Stimulated activated CD8-positive, alpha-beta memory T cell treated with anti-CD3 and anti-CD28 coated beads, Interleukin-7, amount 100 ng/mL, for 1 hour (primary cell): ENCODE results near the gene TGM3.

ENCODE experiments used
- DNase-seq, 2 donors: peaks; one replicate each; pipeline ENCODE4 v3.0.0-alpha.2; 2020; ENCODE audit warnings: low read depth in 2 of 2

The TGM3 gene

DNA sequence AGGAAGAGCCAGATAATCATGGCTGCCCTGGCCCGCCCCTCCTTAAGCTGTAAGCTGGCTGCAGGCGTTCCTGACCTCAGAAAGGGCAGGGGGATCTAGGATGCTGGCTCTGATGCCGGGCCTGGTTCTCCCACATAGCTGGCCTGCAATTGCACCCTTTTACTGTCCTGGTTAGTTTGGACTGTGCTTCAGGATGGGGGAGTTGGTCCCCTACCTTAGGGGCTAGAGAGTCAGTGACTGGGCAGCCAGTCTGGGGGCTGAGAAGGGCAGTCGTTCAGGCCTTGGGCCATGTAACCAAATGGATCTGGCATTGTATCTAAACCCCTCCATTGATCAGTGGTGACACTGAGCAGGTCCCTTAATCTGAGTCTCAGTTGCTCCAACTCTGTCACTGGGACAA is 40.7 kb downstream of the TGM3 start:
- DNase-seq = no peak

DNA sequence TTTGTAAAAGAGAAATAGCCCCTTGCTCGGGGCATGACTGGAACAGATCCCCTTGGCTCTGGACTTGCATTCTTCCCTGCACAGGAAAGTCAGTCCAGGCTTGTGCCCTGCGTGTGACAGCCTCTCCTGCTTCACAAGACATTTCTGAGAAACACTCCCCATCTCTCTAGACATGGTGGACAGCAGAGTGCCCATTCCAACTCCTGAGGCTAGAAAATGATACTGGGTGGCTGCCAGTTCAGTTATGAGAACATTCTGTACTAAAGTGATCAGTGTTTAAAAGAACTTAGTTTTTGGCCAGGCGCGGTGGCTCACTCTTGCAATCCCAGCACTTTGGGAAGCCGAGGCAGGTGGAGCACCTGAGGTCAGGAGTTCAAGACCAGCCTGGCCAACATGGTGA is 41.3 kb downstream of the TGM3 start:
- DNase-seq = no peak

DNA sequence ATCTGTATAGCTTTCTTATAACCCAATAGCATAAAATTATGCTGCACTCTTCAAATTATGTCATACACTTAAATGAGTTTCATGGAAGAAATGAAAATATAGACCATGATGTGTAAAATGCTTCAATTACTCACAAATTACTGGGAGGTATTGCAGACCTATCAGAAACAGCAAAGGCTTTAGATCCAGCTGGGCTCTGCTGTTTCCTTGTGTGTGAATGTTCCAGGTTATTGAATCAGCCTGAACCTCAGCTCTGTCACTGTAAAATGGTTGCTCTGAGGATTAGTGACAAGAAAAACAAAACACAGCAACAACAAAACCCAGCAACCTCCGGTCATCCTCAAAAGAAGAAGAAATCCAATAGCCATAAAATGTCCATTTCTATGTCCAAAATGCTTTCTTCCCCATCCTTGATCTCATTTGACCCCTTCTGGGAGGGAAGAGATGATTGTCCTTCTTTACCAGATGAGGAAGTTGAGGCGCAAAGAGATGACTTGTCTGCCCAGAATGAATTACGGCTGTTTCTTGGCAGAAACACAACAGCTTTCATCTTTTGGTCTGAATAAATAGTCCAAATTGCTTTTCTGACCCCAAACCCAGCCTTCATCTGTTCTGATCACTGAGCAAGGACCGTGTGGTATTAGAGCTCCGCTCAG is 42.7 kb downstream of the TGM3 start:
- DNase-seq = no peak

DNA sequence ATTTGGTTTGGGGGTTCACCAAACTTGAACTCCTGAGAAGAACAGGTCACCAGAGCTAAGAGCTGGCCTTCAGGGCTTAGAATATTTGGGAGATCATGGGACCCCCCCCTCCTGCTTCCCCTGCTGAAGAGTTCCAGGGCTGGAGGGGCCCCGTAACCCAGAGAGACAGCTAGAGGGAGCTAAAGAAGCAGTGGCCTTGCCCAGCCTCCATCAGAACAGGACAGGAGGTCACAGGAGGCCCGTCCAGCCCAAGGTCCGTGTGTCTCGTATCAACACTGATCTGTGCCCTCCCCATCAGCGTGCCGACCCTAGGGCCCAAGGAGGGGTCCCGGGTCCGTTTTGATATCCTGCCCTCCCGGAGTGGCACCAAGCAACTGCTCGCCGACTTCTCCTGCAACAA is 44.3 kb downstream of the TGM3 start:
- no peak for DNase-seq

DNA sequence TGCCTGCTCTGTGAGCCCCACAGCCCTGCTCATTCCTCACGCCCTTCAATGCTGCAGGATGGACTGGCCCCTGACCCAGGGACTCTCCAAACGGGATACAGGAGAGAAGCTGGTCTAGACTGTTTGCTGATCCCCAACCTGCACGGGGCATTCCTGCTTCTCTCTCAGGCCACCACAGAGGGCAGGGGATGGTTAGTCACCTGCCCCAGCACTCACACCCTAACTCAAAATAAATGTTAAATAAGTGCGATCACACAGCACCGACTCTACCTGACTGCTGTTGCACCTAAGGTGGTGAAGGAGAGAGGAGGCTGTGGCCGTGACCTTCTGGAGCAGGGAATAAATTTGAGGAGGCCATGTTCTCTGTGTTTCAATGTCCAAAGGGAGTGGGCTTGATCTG is 45.0 kb downstream of the TGM3 start:
- DNase-seq = no peak

DNA sequence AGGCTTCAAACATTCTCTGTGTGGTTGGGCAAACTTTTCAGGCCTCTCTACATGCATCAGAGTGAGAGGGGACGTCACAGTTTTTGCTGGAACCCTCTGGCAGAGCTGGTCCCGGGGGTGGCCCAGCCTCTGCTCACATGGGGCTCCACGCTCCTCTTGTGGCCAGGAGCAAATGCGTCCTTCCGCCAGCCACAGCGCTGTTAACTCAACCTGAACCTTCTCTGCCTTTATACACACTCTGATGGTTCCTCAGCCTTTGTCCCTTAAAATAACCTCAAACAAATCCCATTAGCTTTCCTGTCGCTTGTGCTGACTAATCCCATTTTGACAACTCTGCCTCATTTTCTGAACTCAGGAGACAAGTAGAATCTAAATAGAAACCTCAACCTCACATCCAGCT is 45.5 kb downstream of the TGM3 start:
- no peak for DNase-seq

DNA sequence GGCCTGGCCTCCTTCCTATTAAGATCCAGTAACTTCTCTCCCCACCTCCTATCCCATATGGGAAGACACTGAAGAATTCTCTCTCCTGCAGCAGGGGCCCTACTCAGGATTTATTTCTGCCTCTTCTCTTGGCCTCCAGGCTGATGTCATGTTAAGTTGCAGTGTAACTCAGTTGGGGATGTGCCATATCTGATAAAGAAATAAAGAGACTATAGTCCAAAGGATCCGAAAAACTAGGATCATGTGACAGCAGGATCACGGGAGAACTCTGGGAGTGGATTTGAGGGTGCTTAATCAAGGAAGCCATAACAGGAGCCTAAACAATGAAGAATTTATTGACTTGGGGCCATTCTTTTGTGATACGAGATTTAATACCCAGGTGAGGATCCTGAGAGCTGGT is 46.4 kb downstream of the TGM3 start:
- DNase-seq = no peak

DNA sequence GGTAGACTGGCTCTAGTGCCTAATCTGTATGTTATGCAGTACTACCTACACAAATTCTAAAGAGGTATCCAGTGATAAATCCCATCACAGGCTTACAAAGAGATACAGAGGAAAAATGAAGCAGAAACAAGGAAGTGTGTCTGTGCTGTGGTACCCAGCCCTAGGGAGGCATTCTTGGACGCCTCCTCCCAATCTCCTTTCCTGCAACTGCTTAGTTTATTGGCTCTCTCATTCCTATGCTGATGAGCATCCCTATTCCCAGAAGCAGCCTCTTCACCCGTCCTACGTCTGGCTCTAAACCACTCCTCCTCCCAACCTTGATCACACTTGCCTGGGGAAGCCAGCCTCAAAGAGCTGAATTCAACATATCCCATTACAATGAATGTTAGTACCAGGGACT is 50.4 kb downstream of the TGM3 start:
- no peak for DNase-seq

DNA sequence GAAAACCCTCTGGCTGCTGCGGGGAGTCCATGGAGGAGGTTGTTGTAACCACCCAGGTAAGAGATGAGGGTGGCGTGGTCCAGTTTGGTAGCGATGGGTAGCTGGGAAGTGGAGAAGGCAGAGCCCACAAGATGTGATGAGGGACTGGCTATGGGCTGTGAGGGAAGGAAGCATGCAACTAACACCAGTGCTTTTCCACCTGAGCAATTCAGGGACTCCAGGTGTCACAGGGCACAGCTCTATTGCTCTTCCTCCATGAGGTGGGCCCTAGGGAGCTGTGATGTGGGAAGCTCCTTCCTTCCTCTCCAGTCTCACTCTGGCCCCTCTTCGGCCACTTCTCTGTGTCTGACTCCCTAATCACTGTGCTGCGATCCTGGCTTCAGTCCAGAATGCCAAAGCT is 52.5 kb downstream of the TGM3 start:
- no peak for DNase-seq

DNA sequence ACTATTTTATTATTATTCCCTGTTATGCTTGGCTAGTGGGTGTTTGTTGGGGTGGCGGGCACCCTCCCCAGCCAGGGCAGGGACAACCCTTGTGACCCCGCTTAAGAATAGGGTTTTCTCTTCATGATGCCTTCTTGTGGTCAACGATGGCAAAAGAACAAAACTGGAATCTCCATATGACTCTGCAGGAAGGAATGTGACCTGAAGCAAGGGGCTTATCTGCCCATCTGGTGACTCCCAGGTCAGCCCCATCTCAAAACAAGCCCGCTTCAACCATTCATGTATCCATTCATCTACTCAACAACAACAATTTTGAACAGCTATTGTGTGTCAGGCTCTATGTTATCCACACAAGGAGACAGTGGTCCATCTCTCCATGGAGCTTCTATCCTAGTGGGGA is 54.0 kb downstream of the TGM3 start:
- DNase-seq = no peak

DNA sequence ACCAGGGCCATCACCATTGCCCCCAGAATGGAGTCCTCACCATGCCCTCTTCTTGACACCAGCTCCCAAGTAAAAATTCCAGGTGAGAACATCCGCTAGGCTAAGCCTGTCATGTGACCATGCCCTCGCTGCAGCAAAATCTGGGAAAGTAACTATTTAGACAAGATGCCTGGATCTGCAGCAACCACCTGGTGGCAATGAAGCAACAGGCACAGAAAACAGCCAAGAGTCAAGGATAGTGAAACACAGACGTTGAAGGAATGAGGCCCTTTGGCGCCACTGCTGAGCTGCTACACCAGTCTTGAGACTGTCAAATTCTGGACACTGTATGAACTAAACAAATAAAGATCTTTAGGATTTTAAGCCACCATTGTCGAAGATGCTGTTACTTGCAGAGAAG is 54.8 kb downstream of the TGM3 start:
- no peak for DNase-seq

DNA sequence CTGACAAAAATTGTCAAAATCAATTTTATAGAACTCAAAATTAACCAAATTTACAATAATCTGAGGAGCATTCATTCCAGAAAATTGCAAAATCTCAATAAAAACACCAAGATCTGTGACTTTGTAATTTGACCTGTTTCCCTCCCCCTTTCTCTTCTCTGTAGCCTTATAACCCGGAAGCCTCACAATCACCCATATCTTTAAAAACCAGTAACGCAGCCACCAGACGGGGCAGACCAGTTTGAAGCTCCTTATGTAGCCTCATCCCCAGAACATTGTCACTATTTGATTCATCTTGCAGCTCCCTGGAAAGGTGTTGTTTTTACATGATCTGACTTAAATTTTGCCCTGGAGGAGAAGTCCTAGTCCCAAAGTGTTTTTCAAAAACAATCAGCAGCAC is 57.4 kb downstream of the TGM3 start:
- DNase-seq = no peak

DNA sequence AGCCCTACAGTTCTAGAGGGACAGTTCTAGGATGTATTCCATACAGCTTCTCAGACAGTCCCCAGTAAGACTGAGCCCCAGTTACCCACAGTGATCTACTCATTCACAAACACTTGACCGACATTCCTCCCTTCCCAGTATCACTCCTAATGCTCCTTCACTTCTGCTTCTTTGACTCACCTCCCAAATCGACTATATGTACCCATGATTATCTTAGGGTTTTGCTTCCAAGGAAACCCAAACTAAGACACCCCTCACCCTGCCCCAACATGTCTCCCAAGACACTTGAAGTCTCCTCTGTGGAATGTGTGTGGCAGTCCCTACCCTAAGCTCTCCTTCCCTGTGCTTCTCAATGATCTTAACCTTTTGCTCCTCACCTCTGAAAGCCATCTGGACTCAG is 61.3 kb downstream of the TGM3 start:
- DNase-seq = no peak

DNA sequence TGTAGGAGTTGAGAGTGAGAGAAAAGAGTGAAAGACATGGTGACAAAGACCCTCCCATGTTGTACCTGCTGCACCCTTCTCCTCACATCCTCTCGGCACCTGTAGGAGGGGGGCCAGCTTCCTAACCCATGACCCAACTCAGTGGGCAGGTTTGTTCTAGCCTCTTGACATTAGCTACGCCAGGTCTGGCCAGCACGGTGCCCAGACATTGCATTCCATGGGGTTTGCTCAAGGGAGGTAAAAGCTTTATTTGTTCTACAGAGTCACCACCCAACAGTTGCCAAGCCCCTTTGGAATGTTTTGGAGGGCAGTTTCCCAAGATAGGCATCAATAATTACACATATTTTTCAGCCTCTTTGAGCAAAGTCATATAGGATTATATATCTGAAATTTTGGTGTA is 62.2 kb downstream of the TGM3 start:
- DNase-seq = no peak

DNA sequence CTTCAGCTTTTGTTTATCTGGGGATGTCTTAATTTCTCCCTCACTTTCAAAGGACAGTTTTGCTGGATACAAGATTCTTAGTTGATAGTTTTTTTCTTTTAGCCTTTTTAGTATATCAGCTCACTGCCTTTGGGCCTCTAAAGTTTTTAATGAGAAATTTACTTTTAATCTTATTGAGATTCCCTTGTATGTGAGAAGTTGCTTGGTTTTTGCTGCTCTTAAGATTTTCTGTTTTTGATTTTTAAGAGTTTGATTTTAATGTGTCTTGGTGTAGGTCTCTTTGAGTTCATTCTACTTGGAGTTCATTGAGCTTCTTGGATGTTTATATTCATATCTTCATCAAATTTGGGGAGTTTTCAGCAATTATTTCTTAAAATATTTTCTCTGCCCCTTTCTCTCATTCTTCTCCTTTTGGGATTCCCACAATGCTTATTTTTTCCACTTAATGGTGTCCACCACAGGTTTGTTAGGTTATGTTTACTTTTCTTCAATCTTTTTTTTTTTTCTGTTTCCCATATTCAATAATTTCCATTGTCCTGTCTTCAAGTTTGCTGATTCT is 65.3 kb downstream of the TGM3 start:
- DNase-seq = no peak

DNA sequence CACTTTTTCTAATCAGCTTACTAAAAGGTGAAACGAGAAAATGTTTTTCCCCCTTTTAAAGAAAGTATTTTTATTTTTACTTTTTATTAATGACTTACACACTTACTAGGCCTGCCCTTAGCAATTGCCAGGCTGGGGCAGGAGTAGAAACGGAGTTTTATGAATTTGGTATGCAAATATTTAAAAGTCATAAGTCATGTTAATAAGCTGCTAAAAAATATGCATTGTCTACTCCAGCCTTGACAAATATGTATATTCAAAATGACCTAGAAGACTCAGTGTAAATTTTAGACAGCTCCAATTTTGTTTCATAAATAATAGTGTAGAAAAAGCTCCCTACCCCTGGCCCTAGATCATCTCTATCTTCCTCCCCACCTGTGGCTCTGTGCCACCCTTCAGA is 67.4 kb downstream of the TGM3 start:
- DNase-seq = no peak

DNA sequence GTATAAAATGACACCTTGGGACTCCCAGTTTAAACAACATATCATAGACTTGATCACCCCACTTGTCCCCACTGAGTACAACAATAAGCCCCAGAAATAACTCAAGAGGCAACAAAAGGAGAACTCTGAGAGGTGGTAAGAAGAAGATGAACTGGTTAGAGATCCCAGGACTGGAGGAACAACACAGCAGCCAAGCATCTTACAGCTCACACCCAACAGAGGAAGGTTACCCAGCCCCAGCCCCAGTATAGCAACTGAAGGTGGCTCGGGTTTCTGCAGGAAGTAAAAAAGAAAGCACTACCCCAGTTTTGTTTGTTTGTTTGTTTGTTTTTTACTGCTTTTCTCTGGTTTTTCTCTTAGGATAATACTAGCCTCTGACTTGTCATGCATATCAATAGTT is 67.8 kb downstream of the TGM3 start:
- no peak for DNase-seq

DNA sequence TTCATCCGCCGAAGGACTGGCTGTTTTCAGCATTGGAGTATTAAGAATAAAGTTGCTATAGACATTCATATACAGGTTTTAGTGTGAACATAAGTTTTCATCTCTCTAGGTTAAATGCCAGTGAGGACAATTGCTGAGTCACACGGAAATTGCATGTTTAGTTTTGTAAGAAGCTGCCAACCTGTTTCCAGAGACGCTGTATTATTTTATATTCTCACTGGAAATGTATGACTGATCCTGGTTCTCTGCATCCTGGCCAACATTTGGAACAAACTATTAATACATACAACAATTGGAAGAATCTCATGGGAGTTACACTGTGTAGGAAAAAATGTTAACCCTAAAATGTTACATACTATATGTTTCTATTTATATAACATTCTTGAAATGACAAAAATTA is 68.2 kb downstream of the TGM3 start:
- no peak for DNase-seq

DNA sequence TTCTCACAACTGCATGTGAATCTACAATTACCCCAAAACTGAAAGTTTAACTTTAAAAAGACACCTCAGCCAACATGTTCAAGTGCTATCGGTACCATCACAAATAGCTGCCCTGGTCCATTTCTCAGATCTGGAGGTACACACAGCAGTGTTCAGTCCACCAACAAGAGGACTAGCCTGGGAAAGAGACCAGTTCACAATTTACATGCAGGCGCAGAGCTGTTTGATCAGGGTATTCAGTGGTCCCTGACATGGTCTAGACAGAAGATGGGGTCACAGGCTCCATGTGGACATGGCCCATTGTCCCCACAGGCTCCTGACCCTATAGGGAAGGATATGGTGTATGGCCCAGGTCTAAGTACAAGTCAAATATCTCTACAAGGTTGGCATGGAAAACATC is 69.3 kb downstream of the TGM3 start:
- no peak for DNase-seq

DNA sequence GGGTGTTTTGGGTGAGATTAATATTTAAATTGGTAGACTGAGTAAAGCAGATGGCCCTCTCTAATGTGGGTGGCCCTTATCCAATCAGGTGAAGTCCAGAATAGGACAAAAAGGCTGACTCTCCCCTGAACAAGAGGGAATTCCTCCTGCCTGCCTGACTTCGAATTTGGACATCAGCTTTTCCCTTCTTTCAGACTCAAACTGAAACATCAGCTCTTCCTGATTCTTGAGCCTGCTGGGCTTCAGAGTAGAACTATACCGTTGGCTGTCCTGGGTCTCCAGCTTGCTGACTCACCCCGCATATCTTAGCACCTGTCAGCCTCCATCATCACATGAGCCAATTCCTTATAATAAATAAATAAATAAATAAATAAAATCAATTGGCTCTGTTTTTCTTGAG is 69.9 kb downstream of the TGM3 start:
- no peak for DNase-seq

DNA sequence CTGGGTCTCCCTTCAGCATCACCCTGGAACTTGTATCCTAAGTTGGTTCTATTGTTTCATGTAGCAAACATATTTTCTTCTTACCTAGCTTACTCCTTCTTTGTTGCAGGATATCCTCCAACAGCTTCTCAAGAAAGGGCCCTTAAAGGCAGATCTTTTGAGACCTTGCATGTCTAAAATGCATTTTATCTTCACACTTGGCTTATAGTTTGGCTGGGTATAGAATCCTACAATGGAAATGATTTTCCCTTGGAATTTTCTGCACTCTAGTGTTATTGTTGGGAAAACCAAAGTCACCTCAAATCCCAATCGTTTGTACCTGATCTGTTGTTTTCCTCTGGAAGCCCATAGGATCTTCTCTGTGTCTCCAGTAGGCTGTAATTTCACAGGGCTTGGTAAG is 72.8 kb downstream of the TGM3 start:
- DNase-seq = no peak

DNA sequence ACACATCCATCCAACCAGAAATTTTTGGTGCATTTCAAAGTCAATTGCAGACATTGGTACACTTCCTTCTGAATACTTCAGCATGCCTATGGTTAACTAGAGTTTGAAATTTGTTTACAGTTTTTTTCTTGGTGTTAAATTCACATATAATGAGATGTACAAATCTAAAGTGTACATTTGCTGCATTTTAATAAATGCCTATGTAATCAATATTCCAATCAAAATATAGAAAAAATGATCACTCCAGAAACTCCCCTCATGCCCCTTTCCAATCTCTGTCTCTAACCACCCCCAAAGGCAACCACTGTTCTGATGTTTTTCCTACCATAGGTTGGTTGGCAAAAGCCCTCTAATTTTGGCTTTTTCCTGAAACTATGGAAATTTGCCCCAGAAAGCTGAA is 77.3 kb downstream of the TGM3 start:
- DNase-seq = no peak

DNA sequence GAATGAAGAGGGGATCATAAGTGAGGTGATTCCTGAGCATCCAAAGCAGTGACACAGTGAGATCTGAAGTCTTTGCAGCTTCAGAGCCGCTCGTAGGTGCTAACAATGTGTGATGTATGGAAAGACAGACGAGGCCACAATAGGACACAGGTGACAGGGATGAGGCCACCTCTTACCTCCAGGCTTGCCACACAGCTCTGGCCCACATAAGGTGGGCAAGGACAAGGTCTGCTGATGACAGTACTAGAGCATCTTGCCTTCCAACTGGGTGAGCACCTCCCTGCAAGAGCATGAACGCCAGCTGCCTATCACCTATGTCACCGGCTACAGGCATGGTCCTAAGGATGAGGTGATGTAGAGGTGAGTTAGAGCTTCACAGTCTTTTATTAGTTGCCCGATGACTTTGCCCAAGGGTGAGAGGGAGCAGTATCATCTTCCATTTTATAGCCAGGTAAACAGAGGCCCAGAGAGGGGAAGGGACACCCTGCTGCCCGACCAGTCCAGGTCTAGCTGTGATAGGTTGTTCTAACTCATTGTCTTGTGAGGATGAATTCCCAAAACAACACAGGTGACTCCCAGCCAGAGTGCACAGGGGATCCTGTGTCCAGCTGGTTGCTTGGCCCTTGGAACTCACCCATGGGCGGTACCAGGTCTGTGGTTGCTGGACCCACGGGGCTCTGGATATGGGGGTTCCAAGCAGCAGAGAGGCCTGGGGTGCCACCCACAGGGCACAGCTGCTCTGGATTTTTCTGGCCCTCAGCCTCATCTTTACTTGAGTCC is 78.7 kb downstream of the TGM3 start:
- no peak for DNase-seq

DNA sequence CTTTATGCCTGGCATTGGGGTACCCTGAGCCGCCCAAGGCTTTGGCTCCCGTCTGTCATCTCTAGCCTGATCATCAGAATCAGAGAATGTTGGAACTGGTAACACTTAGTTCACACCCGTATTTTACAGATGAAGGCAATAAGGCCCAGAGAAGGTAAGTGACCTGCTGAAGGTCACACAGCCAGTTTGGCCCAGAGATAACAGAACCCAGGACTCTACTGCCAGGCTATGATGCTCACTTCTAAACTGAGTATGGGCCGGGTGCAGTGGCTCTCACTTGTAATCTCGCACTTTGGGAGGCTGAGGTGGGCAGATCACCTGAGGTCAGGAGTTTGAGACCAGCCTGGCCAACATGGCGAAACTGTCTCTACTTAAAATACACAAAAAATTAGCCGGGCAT is 83.1 kb downstream of the TGM3 start:
- no peak for DNase-seq
